HepG2 (cell line): ENCODE data around the gene DTYMK. TPM values are rescaled to one million over a fixed set of nuclear protein-coding genes. Genes with fewer than 3 reads are reported as not detected.

ENCODE experiments used
- AGO2 ChIP-seq: fragments of 200-400 bp; formaldehyde crosslinking; optimal IDR thresholded peaks from 2 replicates; pipeline ENCODE3; 2017; ENCODE audit warnings: mild to moderate bottlenecking, low read depth, low read length, moderate library complexity
- CENPT ChIP-seq: sonication (generic); formaldehyde crosslinking; IDR thresholded peaks from 2 replicates; pipeline ENCODE4 v1.8.0; 2022; ENCODE audit warnings: low read depth, mild to moderate bottlenecking, moderate library complexity, missing genetic modification reagents
- GTF3A ChIP-seq: sonication (generic); formaldehyde crosslinking; conservative IDR thresholded peaks from 2 replicates; pipeline ENCODE4 v1.4.0; 2020; ENCODE audit warnings: mild to moderate bottlenecking, missing genetic modification reagents
- MAFF ChIP-seq: IDR thresholded peaks from 2 replicates; pipeline ENCODE4 v1.6.1; 2011; ENCODE audit warnings: low read depth, low read length, improper control_type of control experiment
- SP4 ChIP-seq: sonication (generic); formaldehyde crosslinking; IDR thresholded peaks from 2 replicates; pipeline ENCODE4 v1.8.1; 2023; ENCODE audit warnings: mild to moderate bottlenecking, missing genetic modification reagents
- TCF7L2 ChIP-seq: IDR thresholded peaks from 2 replicates; pipeline ENCODE4 v1.6.1; 2011; ENCODE audit warnings: mild to moderate bottlenecking, low read depth, low read length, moderate library complexity
- TOPORS ChIP-seq: sonication (generic); formaldehyde crosslinking; IDR thresholded peaks from 2 replicates; pipeline ENCODE4 v1.8.0; 2023; ENCODE audit warnings: mild to moderate bottlenecking, missing genetic modification reagents
- ZIK1 ChIP-seq: sonication (generic); formaldehyde crosslinking; IDR thresholded peaks from 2 replicates; pipeline ENCODE4 v1.5.0; 2020; ENCODE audit warnings: mild to moderate bottlenecking, low read depth, missing genetic modification reagents, borderline replicate concordance
- ZNF235 ChIP-seq: sonication (generic); formaldehyde crosslinking; IDR thresholded peaks from 2 replicates; pipeline ENCODE4 v1.8.1; 2023; ENCODE audit warnings: mild to moderate bottlenecking, missing genetic modification reagents, borderline replicate concordance
- ZNF292 ChIP-seq: sonication (generic); formaldehyde crosslinking; IDR thresholded peaks from 2 replicates; pipeline ENCODE4 v1.8.1; 2022; ENCODE audit warnings: mild to moderate bottlenecking, low read depth, missing genetic modification reagents, borderline replicate concordance
- ZNF33A ChIP-seq: sonication (generic); formaldehyde crosslinking; IDR thresholded peaks from 2 replicates; pipeline ENCODE4 v1.5.1; 2020; ENCODE audit warnings: missing genetic modification reagents, mild to moderate bottlenecking, moderate library complexity, borderline replicate concordance
- ZNF432 ChIP-seq: sonication (generic); formaldehyde crosslinking; IDR thresholded peaks from 2 replicates; pipeline ENCODE4 v1.5.0; 2020; ENCODE audit warnings: missing genetic modification reagents, mild to moderate bottlenecking, borderline replicate concordance
- ZNF513 ChIP-seq: sonication (generic); formaldehyde crosslinking; conservative IDR thresholded peaks from 2 replicates; pipeline ENCODE4 v1.5.0; 2020; ENCODE audit warnings: missing genetic modification reagents
- polyA plus RNA-seq, 8 experiments: library from polyadenylated mRNA; depleted of rRNA in 3 of 8; stranded (reverse) in 7 of 8; unstranded in 1 of 8; fragments of >200 nt; fragmentation: Illumina TruSeq in 4 of 8; extraction: Trizol in 4 of 8; gene quantifications; 2 replicates each; pipeline versions ENCODE4 v1.2.1 to v1.2.3, GENCODE V29; 2011 to 2016; ENCODE audit warnings: low read depth in 4 of 8, missing spikeins in 1 of 8, mixed read lengths in 1 of 8; ENCODE audit not compliant: insufficient read depth in 1 of 8
- total RNA-seq, 5 experiments: library from RNA; depleted of rRNA; stranded (reverse); fragments of >200 nt; fragmentation: Illumina TruSeq; extraction: Trizol; gene quantifications; 2 replicates each; pipeline ENCODE4 v1.2.3, GENCODE V29; 2016; ENCODE audit warnings: low read depth in 1 of 5
- TF ChIP-seq, protein P1 (sequence below), 2 experiments: sonication (generic) in 1 of 2; formaldehyde crosslinking in 1 of 2; IDR thresholded peaks; 2 replicates each; pipeline versions ENCODE4 v1.4.0 to v1.6.1; 2018 to 2020; ENCODE audit warnings: missing genetic modification reagents in 2 of 2, borderline replicate concordance in 1 of 2, low read depth in 1 of 2, mild to moderate bottlenecking in 1 of 2, missing biosample characterization in 1 of 2
- TF ChIP-seq, protein P2 (sequence below): IDR thresholded peaks from 2 replicates; pipeline ENCODE4 v1.6.1; 2012; ENCODE audit warnings: inconsistent platforms
- TF ChIP-seq, protein P3 (sequence below): IDR thresholded peaks from 2 replicates; pipeline ENCODE4 v1.6.1; 2016
- TF ChIP-seq, protein P4 (sequence below): sonication (generic); formaldehyde crosslinking; IDR thresholded peaks from 2 replicates; pipeline ENCODE4 v1.5.0; 2020; ENCODE audit warnings: mild to moderate bottlenecking, missing genetic modification reagents
- TF ChIP-seq, protein P5 (sequence below): sonication (generic); formaldehyde crosslinking; conservative IDR thresholded peaks from 2 replicates; pipeline ENCODE4 v1.8.0; 2022; ENCODE audit warnings: low read depth, missing genetic modification reagents

Gene DTYMK
- total and polyA plus RNA-seq, 2 of the 13 experiments (the other 11 are each of a cell fraction or from before 2014, with no cell fraction given): 57.5 to 134 TPM

DNA sequence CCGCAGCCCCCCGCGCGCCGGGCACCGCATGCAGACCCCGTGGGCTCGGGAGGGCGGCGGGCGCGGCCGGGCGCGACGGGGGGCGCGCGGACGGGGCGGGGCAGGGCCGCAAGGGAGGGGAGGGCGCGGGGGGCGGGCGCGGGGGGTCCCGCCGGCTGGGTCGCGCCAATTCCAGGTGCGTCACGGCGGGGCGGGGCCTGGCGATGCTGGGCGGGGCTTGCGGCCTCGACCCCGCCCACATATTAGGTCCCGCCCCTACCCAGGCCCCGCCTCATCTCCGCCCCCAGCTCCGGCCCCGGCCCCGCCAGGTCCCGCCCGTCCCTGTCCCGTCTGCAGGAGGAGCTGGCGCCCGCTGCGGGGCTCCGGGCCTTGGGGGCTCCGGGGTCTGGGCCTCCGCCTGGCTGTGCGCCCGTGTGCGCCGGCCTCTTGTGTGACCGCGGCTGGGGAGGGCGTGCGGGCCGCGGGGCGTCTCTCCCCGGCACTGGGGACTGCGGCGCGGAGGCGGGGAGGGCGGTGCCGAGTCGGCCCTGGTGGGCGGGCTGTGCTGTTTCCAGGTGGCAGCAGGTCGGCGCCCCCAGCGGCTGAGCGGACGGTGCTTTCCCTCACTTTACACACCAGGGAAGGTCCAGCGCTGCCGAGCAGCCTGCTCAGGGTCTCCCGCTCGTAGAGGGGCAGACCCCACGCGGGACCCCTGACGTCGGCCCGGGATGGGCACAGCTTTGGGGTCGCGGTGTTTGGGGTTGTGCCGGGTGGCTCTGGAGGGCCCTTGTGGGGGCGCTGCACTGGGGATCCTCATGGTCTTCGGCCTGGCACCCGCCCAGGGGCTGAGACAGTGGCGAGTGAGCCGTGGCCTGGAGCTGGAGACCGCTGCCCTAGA lies 15.8 kb upstream of the DTYMK start (continued):
- TF ChIP-seq ZNF235 (CRISPR knock-in tag): no peak
- no peak for TF ChIP-seq TCF7L2
- TF ChIP-seq, protein P1, sequence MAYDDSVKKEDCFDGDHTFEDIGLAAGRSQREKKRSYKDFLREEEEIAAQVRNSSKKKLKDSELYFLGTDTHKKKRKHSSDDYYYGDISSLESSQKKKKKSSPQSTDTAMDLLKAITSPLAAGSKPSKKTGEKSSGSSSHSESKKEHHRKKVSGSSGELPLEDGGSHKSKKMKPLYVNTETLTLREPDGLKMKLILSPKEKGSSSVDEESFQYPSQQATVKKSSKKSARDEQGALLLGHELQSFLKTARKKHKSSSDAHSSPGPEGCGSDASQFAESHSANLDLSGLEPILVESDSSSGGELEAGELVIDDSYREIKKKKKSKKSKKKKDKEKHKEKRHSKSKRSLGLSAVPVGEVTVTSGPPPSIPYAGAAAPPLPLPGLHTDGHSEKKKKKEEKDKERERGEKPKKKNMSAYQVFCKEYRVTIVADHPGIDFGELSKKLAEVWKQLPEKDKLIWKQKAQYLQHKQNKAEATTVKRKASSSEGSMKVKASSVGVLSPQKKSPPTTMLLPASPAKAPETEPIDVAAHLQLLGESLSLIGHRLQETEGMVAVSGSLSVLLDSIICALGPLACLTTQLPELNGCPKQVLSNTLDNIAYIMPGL (CRISPR knock-in tag; IDR thresholded peaks at IDR 0.05; ENCODE audit: borderline replicate concordance in 1 of 2, low read depth in 1 of 2): peak; percentile 93 to 97
- no peak for TF ChIP-seq ZIK1 (CRISPR knock-in tag)
- TF ChIP-seq AGO2: peak; percentile 93
- TF ChIP-seq, protein P2, sequence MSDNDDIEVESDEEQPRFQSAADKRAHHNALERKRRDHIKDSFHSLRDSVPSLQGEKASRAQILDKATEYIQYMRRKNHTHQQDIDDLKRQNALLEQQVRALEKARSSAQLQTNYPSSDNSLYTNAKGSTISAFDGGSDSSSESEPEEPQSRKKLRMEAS: peak; percentile 69
- 0 out of 2 replicates have a peak, but pooled peaks have one; percentile 28 for TF ChIP-seq GTF3A (CRISPR knock-in tag)
- TF ChIP-seq CENPT: no peak
- peak; percentile 46; the same call in 1 of the 2 replicates for TF ChIP-seq ZNF292 (CRISPR knock-in tag)
- TF ChIP-seq SP4 (CRISPR knock-in tag): peak; percentile 97
- TF ChIP-seq TOPORS (CRISPR knock-in tag): peak; percentile 87
- no peak for TF ChIP-seq ZNF513 (CRISPR knock-in tag)
- TF ChIP-seq, protein P3, sequence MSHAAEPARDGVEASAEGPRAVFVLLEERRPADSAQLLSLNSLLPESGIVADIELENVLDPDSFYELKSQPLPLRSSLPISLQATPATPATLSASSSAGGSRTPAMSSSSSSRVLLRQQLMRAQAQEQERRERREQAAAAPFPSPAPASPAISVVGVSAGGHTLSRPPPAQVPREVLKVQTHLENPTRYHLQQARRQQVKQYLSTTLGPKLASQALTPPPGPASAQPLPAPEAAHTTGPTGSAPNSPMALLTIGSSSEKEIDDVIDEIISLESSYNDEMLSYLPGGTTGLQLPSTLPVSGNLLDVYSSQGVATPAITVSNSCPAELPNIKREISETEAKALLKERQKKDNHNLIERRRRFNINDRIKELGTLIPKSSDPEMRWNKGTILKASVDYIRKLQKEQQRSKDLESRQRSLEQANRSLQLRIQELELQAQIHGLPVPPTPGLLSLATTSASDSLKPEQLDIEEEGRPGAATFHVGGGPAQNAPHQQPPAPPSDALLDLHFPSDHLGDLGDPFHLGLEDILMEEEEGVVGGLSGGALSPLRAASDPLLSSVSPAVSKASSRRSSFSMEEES (CRISPR knock-in tag): 0 out of 2 replicates have a peak, but pooled peaks have one; percentile 37
- TF ChIP-seq, protein P4, sequence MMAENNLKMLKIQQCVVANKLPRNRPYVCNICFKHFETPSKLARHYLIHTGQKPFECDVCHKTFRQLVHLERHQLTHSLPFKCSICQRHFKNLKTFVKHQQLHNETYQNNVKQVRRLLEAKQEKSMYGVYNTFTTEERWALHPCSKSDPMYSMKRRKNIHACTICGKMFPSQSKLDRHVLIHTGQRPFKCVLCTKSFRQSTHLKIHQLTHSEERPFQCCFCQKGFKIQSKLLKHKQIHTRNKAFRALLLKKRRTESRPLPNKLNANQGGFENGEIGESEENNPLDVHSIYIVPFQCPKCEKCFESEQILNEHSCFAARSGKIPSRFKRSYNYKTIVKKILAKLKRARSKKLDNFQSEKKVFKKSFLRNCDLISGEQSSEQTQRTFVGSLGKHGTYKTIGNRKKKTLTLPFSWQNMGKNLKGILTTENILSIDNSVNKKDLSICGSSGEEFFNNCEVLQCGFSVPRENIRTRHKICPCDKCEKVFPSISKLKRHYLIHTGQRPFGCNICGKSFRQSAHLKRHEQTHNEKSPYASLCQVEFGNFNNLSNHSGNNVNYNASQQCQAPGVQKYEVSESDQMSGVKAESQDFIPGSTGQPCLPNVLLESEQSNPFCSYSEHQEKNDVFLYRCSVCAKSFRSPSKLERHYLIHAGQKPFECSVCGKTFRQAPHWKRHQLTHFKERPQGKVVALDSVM (CRISPR knock-in tag): peak; percentile 44; the same call in 1 of the 2 replicates
- TF ChIP-seq MAFF: no peak
- TF ChIP-seq ZNF33A (CRISPR knock-in tag): no peak
- TF ChIP-seq, protein P5, sequence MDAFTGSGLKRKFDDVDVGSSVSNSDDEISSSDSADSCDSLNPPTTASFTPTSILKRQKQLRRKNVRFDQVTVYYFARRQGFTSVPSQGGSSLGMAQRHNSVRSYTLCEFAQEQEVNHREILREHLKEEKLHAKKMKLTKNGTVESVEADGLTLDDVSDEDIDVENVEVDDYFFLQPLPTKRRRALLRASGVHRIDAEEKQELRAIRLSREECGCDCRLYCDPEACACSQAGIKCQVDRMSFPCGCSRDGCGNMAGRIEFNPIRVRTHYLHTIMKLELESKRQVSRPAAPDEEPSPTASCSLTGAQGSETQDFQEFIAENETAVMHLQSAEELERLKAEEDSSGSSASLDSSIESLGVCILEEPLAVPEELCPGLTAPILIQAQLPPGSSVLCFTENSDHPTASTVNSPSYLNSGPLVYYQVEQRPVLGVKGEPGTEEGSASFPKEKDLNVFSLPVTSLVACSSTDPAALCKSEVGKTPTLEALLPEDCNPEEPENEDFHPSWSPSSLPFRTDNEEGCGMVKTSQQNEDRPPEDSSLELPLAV (CRISPR knock-in tag): no peak
- no peak for TF ChIP-seq ZNF432 (CRISPR knock-in tag)
